ENCODE data around the gene DGAT2L6. TPM values are rescaled to one million over a fixed set of nuclear protein-coding genes. Genes with fewer than 3 reads are reported as not detected.
"Not testable (repeated sequence)": the region's sequence is repeated elsewhere in the genome, so short reads cannot be mapped to it uniquely, and the experiment has no call there.

Gene DGAT2L6
- total RNA-seq, 1 donor from 2014 or later: not detected

DNA sequence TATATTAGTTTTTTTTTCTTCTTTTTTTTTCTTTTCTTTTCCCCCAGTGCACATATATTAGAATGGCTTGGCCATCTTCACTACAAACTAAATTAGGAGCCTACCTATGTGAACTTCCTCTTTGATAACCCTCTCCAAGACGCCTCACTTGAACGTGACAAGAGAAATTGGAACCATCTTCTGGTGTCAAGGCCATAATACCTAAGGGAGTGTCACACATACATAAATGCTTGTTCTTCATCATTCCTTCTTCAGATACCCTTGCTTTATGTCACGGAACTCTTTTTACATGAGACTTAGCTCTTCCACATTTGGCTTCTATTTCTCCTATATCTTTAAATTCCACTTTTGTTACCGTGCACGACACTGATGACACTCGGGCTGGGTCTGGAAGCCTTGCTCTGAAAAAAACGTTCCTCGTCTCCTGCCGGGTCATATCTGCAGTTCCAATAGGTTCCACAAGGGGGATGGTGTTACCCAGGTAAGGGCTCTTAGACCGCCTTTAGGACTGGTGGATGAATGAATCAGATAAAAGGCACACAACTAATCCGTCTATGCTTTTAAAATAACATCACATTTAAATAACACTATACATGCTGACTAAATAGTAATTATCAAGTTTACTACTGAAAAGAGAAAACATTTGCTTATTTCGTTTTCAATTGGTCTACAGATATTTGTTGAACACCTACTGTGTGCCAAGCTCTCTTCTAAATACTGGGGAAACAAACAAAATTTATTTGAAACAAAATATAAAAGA is 19.9 kb downstream of the DGAT2L6 start:
- no peak for DNase-seq

DNA sequence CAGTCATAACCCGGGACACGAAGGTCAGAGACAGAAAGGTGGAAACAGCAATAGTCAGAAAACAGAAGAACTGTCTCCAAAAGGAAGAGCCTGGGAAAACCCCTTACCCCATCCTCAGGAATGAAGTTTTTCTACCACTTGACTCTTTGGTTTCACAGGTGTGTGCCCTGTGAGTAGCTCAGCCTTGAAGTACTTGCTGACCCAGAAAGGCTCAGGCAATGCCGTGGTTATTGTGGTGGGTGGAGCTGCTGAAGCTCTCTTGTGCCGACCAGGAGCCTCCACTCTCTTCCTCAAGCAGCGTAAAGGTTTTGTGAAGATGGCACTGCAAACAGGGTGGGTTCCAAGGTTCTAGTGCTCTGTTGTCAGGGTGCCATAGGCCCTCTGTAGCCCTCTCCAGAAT is 24.4 kb downstream of the DGAT2L6 start:
- no peak for DNase-seq

DNA sequence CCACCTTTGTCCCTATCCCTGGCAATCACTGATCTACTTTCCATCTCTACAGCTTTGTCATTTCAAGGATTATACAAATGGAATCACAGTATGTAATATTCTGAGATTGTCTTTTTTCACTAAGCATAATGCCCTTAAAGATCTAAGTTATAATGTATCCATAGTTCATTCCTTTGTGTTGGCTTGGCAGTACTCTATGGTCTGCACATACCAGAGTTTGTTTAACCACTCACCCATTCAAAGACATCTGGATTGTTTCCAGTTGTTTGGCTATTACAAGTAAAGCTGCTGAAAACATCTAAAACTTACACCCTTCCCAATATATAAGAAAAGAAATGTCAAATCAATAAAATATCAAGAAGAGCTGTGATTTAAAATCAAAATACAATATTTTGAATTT is 31.2 kb downstream of the DGAT2L6 start:
- no peak for DNase-seq

DNA sequence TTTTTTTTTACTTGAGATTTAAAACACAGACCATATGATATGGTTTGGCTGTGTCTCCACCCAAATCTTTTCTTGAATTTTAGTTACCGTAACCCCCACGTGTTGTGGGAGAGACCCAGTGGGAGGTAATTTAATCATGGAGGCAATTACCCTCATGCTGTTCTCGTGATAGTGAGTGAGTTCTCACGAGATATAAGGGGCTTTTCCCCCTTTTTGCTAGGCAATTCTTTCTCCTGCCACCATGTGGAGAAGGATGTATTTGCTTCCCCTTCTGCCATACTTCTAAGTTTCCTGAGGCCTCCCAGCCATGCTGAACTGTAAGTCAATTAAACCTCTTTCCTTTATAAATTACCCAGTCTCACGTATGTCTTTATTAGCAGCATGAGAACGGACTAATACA is 32.3 kb downstream of the DGAT2L6 start:
- not testable (repeated sequence) for DNase-seq

DNA sequence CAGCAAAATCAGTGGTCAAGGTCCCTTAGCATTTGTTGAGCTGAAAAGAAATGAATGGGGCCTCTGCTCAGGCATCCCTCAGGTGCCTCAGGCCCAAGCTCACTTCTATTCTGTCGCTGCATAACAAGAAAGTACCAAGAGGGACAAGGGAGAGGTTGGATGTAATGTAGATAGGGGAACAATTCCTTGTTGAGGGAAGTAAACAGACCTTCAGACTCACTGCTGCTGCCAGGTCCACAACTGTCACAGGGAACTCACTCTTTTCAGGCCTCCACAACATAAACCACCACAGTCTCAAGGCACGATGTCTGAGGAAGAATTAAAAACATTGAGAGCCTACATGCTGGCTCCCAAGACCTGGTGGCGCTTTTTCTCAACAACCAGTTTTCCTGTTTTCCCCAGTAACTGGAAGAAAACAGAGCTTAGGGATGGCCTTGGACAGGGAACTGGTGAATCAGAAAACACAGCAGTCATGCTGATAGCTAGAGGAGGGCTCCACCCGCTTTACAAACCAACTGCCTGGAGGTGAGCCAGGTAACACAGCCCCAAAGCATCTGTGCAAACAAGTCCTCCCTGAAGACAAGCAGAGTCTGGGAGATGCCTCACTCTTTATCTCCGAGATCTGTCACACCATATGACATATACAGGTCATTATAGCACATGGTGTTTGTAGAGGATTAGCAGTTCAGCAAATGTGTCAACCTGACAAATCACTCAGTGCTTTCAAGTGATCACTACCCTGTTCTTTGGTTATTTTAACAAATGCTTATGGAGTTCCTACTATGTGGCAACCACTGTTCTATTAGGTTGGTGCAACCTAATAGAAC is 42.9 kb downstream of the DGAT2L6 start:
- DNase-seq: no peak

DNA sequence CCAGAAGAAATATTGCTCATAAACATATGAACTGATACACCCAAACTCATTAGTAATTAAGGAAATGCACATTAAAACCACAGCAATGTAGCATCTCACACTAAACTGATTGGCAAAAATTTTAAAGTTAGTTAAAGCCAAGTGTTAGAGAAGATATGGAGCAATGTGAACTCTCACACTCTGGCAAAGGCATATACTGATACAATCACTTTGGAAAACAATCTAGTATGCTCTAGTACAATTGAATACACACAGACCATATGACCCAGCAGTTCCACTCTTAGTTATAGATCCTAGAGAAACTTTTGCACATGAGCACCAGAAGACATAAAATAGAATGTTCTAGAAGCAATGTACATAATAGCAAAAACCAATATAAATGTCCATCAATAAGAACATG is 48.8 kb downstream of the DGAT2L6 start:
- DNase-seq: no peak

DNA sequence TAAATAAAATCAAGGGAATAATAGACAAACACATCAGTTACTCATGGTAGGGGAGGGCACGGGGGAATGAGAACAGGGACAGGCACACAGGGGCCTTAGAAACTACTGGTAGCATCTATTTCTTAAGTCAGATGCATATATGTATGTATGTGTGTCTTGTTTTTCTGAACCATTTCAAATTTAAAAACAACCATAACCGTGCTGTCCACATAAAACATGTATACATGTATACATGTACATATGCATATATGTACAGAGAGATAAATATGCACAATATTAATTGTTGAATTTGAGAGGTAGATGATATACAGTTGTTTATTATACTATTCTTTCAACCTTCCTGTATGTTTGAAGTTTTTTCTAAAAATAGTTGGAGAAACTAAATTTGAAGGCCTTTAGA is 49.4 kb downstream of the DGAT2L6 start:
- DNase-seq: no peak

DNA sequence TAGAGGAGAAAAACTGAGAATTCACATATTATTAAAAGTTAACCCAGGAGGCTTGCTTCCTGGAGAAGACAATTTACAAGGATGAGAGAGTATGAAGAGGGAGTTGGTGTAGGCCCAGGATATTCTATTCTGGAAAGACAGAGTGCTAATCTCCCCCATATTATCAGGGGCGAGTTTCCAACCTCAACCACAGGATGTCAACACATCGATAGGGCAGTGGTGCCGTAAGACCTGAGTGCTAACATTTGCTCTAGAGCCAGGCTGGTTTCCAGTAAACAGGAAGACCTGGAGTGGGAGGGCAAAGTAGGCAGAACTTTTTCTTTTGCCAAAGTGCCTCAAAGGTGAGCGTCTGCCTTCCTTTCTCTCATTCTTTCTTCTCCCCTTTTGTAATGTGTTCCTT is 54.4 kb downstream of the DGAT2L6 start:
- no peak for DNase-seq

DNA sequence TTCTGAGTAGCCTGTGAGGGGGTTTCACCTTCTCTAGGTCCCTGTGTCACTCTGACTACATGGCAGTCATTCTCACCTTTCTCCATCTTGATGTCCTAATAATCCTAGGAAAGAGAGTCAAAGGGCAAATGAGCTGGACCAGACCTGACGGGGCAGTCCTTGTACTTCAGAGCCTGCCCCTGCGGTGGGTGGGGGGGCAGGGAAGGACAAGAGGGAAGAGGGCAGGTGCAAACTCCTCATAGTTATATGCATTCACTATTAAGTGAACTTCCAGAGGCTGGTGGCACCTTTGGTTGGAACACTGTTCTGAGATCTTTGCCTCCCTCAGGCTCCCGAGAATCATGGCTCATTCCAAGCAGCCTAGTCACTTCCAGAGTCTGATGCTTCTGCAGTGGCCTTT is 57.1 kb downstream of the DGAT2L6 start, which contains the start of gene AWAT1:
Gene AWAT1, plus strand, starts transcription at position 301 of the 400 bp plus-strand sequence. Its CDS starts 41 bp downstream, at position 342.
- no peak for DNase-seq

DNA sequence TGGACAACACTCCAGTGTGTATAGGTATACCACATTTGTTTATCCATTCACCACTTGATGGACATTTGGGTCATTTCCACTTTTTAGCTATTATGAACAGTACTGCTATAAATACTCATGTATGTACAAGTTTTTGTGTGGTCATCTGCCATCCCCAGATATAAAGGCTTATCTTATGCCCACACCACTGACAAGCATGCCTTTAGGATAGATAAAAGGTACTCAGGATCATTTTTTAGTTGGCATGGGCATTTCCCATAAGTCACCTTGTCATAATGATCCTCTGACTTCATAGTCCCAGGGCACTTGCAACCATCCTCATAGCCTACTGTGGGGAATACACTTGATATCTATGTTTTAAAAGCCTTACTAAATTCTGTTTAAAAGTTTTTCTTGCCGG is 63.5 kb downstream of the DGAT2L6 start:
- no peak for DNase-seq

DNA sequence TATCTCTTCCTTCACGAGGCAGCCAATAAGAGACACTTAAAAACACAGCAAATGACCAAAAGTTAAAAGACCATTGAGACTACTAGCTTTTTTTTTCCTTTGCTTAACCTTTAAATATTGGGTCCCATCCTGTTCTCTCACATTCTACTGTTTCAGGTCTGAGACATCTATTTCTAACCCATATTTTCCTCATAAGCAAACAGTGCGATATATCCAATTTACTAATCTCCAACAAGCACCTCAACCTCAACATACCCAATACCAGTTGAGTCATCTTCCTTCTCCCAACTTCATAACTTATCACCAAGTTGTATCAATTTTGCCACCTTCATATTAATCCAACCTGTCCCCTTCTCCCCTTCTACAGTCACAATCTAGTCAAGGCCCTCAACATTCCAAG is 64.2 kb downstream of the DGAT2L6 start:
- no peak for DNase-seq

DNA sequence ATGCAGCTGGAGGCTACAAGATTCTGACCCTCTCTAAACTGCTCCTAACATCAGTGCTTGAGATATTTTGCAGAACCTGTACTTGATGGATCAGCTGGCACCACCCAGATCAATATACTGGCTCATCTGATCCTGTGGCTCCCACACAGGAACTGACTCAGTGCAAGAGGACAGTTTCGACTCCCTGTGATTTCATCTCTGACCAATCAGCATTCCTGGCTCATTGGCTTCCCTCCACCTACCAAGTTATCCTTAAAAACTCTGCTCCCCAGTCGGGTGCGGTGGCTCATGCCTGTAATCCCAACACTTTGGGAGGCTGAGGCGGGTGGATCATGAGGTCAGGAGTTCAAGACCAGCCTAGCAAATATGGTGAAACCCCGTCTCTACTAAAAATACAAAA is 66.3 kb downstream of the DGAT2L6 start:
- DNase-seq: not testable (repeated sequence)

DNA sequence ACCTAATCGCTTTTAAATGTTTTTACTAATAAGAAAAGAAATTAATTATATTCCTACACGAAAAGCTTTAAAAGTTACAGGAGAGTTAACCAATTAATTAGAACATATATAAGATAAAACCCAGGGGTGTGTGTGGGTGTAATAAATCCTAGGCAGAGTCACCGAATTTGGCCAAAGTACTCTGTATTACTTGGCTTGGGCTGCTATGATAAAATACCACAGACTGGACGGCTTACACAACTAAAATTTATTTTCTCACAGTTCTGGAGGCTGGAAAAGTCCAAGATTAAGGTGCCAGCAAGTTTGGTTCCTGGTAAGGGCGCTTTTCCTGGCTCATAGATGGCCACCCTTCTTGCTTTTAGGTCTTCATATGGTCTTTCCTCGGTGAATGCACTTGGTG is 67.6 kb downstream of the DGAT2L6 start:
- no peak for DNase-seq

DNA sequence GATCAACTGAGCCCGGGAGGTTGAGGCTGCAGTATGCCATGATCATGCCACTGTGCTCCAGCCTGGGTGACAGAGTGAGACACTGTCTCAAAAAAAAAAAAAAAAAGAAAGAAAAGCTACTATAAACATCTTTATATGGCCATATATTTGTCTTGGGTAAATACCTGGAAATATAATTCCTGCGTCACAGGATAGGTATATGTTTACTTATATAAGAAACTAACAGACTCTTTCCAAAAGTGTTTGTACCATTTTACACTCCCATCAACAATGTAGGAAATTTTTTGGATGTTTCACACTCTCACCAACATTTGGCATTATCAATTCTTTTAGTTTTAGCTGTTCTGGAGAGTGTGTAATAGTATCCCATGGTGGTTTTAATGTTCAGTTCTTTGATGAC is 70.0 kb downstream of the DGAT2L6 start:
- DNase-seq: no peak

DNA sequence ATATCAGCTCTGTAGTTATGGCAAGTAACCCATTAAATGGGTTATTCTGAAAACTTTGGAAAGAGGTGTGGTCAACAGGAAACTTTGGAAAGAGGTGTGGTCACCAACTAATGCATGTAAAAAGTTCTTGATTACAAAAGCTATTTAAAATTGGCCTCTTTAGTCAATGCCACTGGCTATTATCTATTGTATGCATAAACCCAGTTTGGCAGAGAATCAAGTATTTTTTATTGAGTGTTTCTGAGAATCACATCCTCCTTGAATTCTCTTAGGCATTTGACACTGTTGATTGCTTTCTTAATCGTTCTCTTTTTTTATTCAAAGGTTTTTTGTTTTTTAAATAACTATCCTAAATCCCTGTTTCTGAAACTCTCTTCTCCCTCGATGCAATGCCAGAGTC is 75.2 kb downstream of the DGAT2L6 start:
- no peak for DNase-seq

DNA sequence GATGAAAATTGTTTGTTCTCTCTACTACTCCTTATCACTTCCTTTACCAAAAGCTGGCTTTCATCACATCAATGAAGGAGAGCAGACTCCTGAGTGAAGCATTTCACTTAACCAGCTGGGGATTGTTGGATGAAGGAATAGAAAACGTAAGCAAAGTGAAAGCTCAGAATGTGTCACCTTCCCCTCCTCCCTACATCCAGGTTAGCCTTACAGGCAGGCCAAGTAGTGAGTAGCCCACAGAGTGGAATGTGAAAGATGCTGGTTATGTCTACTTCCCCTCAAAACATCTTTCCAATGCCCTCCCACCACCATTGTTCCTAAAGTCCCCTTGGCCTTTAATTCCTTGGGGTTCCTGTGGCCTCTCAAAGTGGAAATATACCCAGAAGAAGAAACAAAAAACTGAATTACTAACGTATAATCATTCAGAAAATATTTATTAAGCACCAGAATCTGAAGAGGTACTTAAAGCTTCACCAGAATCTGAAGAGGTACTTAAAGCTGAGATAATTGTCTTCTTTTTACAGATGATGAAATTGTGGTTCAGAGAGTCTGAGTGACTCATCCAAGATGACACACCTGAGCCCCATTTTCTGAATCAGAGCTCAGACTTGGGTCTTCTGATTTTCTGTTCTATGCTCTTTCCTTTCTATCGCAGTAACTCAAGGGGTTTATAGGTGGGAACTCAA is 76.2 kb downstream of the DGAT2L6 start:
- no peak for DNase-seq

DNA sequence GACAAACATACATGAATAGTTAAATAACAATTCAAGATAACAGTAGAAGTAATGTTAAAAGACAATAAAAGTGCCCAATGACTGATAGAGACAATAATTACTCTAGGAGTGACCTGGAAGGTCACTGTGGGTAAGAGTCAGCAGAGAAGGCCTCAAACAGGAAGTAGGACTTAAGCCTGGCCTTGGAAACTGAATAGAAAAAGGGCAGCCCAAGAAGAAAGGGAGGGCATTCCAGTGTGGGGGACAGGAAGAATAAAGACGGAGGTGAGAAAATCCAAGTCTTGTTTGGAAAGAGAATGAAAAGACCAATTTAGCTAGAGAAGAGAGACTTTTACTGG is 76.7 kb downstream of the DGAT2L6 start:
- no peak for DNase-seq

DNA sequence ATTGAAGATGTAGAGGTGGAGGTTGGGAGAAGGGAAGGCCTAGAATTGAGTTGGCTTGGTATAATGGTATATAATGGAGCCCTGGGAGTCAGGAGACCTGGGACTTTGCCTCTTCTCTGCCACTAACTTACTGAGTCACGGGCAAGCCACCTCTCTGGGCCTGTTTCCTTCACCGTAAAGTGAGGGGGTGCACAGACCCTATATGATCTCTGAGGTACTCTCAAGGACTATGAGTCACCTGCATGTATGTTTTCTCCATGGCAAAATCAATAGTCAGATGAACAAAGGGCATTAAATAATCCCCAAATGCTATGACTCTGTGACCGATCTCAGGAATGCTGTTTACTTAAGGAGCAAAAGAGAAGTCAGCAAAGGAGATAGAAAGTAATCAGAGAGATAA is 77.6 kb downstream of the DGAT2L6 start:
- DNase-seq: no peak

Small RNA genes within 50 kb of the gene (small RNA-seq; reads per million reads assigned to genes)
- not detected for gene RNA5SP507

Other genes starting within 250 kb of the DGAT2L6 start
- gene AWAT2, start 127.5 kb upstream of the DGAT2L6 start, total RNA-seq: not detected
- gene OTUD6A, start 115.0 kb upstream of the DGAT2L6 start, total RNA-seq: not detected
- gene IGBP1, start 44.0 kb upstream of the DGAT2L6 start, total RNA-seq: 94.7 TPM
- gene AWAT1, start 57.2 kb downstream of the DGAT2L6 start, total RNA-seq: not detected
- gene P2RY4, start 82.7 kb downstream of the DGAT2L6 start, total RNA-seq: 0.16 TPM
- gene ARR3, start 90.9 kb downstream of the DGAT2L6 start, total RNA-seq: not detected
- gene RAB41, start 104.7 kb downstream of the DGAT2L6 start, total RNA-seq: not detected
- gene PDZD11, start 112.4 kb downstream of the DGAT2L6 start, total RNA-seq: 26.5 TPM
- gene KIF4A, start 112.6 kb downstream of the DGAT2L6 start, total RNA-seq: 2.7 TPM
- gene GDPD2, start 245.8 kb downstream of the DGAT2L6 start, total RNA-seq: 2.5 TPM

Measured in occipital lobe (tissue), 3 donors.